Measurements from ENCODE around the gene BCL6B.

The BCL6B gene

GRCh38 chr17:7002288-7003047 lies 20.4 kb upstream of the BCL6B start:
- TF ChIP-seq CTCF (IDR thresholded peaks at IDR 0.05; ENCODE audit: control insufficient read depth, extremely low read depth, insufficient read depth) = no peak
- no peak for DNase-seq (ENCODE audit: low read depth)
- H3K4me3 ChIP-seq (ENCODE audit: low read depth, low read length) = no peak overlapping the region

- no peak overlapping the region for H3K4me3 ChIP-seq (ENCODE audit: low read depth, low read length)
- no peak for TF ChIP-seq CTCF (IDR thresholded peaks at IDR 0.05; ENCODE audit: control insufficient read depth, extremely low read depth, insufficient read depth)
- no peak for DNase-seq (ENCODE audit: low read depth)
Measured at GRCh38 chr17:7003745-7004144, 19.1 kb upstream of the BCL6B start.

- DNase-seq (ENCODE audit: low read depth) = peak; percentile 52
- H3K4me3 ChIP-seq (ENCODE audit: low read depth, low read length) = no peak overlapping the region
- TF ChIP-seq CTCF (IDR thresholded peaks at IDR 0.05; ENCODE audit: control insufficient read depth, extremely low read depth, insufficient read depth) = peak; percentile 76
Measured at GRCh38 chr17:7004398-7005253, 18.2 kb upstream of the BCL6B start.

GRCh38 chr17:7005716-7006115 lies 17.1 kb upstream of the BCL6B start:
- H3K4me3 ChIP-seq (ENCODE audit: low read depth, low read length) = no peak overlapping the region
- no peak for DNase-seq (ENCODE audit: low read depth)
- no peak for TF ChIP-seq CTCF (IDR thresholded peaks at IDR 0.05; ENCODE audit: control insufficient read depth, extremely low read depth, insufficient read depth)

GRCh38 chr17:7007143-7007542 lies 15.7 kb upstream of the BCL6B start:
- no peak for DNase-seq (ENCODE audit: low read depth)
- H3K4me3 ChIP-seq (ENCODE audit: low read depth, low read length) = no peak overlapping the region
- no peak for TF ChIP-seq CTCF (IDR thresholded peaks at IDR 0.05; ENCODE audit: control insufficient read depth, extremely low read depth, insufficient read depth)

GRCh38 chr17:7010523-7010922 lies 12.3 kb upstream of the BCL6B start:
- H3K4me3 ChIP-seq (ENCODE audit: low read depth, low read length) = no peak overlapping the region
- TF ChIP-seq CTCF (IDR thresholded peaks at IDR 0.05; ENCODE audit: control insufficient read depth, extremely low read depth, insufficient read depth) = no peak
- DNase-seq (ENCODE audit: low read depth) = no peak
